Neural cell (in vitro differentiated cells): ENCODE measurements around the gene DNER. TPM values are rescaled to one million over a fixed set of nuclear protein-coding genes. Genes with fewer than 3 reads are reported as not detected.

Experiments
- H2AFZ ChIP-seq: fragments of 200-600, 300-800 bp; sonication (generic), shearing (Covaris generic); 2 replicates; pipeline ENCODE4 v1.6.0; 2014; ENCODE audit warnings: low read depth, mild to moderate bottlenecking, antibody characterized with exemption, low read length, moderate library complexity
- H3F3A ChIP-seq: fragments of 200-600 bp; shearing (Covaris generic); 2 replicates; pipeline ENCODE4 v1.6.1; 2016; ENCODE audit warnings: mild to moderate bottlenecking, moderate library complexity, mixed read lengths, antibody characterized with exemption, low read length; ENCODE audit not compliant: insufficient read depth, poor library complexity, severe bottlenecking
- H3K27ac ChIP-seq: fragments of 200-600, 300-800 bp; sonication (generic), shearing (Covaris generic); 2 replicates; pipeline ENCODE4 v1.5.1; 2014; ENCODE audit warnings: mild to moderate bottlenecking, low read length, moderate library complexity
- H3K27me3 ChIP-seq: fragments of 300-800, 200-600 bp; sonication (generic), shearing (Covaris generic); 2 replicates; pipeline ENCODE4 v1.6.0; 2014; ENCODE audit warnings: mild to moderate bottlenecking, low read depth, low read length, moderate library complexity; ENCODE audit not compliant: insufficient read depth
- H3K36me3 ChIP-seq: fragments of 300-800, 200-600 bp; sonication (generic), shearing (Covaris generic); 2 replicates; pipeline ENCODE4 v1.5.1; 2014; ENCODE audit warnings: mild to moderate bottlenecking, antibody characterized with exemption, low read length, moderate library complexity; ENCODE audit not compliant: insufficient read depth
- H3K4me2 ChIP-seq: fragments of 300-800, 200-600 bp; sonication (generic), shearing (Covaris generic); 2 replicates; pipeline ENCODE4 v1.6.0; 2014; ENCODE audit warnings: mild to moderate bottlenecking, low read length
- H3K4me3 ChIP-seq: fragments of 300-800, 200-600 bp; sonication (generic), shearing (Covaris generic); 2 replicates; pipeline ENCODE4 v1.5.1; 2014; ENCODE audit warnings: mild to moderate bottlenecking, low read length, moderate library complexity
- H3K79me2 ChIP-seq: fragments of 200-600 bp; shearing (Covaris generic); replicated peaks from 2 replicates; pipeline ENCODE4 v1.6.0; 2014; ENCODE audit warnings: mild to moderate bottlenecking, low read length, moderate library complexity; ENCODE audit not compliant: insufficient read depth
- H3K9ac ChIP-seq: fragments of 300-800, 200-600 bp; sonication (generic), shearing (Covaris generic); 2 replicates; pipeline ENCODE4 v1.6.1; 2016; ENCODE audit warnings: mild to moderate bottlenecking, low read length, mixed read lengths
- H3K9me2 ChIP-seq: fragments of 200-600 bp; shearing (Covaris generic); 2 replicates; pipeline ENCODE4 v1.6.1; 2016; ENCODE audit warnings: mild to moderate bottlenecking, low read length, mixed read lengths; ENCODE audit not compliant: insufficient read depth
- H3K9me3 ChIP-seq: fragments of 200-600, 300-800 bp; sonication (generic), shearing (Covaris generic); 2 replicates; pipeline ENCODE4 v1.6.1; 2016; ENCODE audit warnings: mild to moderate bottlenecking, mixed run types, low read length, moderate library complexity, mixed read lengths
- H4K20me1 ChIP-seq: fragments of 200-600 bp; shearing (Covaris generic); 2 replicates; pipeline ENCODE4 v1.6.1; 2016; ENCODE audit warnings: mild to moderate bottlenecking, mixed run types; ENCODE audit not compliant: insufficient read depth
- CTCF ChIP-seq: fragments of 450-650 bp; IDR thresholded peaks from 2 replicates; pipeline ENCODE4 v1.5.1; 2014; ENCODE audit warnings: antibody characterized with exemption, mild to moderate bottlenecking, moderate library complexity; ENCODE audit not compliant: poor library complexity, severe bottlenecking
- EP300 ChIP-seq: fragments of 450-650 bp; conservative IDR thresholded peaks from 2 replicates; pipeline ENCODE4 v1.6.1; 2014; ENCODE audit warnings: antibody characterized with exemption, mild to moderate bottlenecking, moderate library complexity; ENCODE audit not compliant: poor library complexity, severe bottlenecking
- EZH2 ChIP-seq: fragments of 200-600, 300-800 bp; shearing (Covaris generic), sonication (generic); IDR thresholded peaks from 2 replicates; pipeline ENCODE4 v1.6.1; 2014; ENCODE audit warnings: antibody characterized with exemption, low read length, borderline replicate concordance, mild to moderate bottlenecking; ENCODE audit not compliant: insufficient read depth, poor library complexity, severe bottlenecking
- MXI1 ChIP-seq: fragments of 450-650 bp; conservative IDR thresholded peaks from 2 replicates; pipeline ENCODE4 v1.6.1; 2014; ENCODE audit warnings: antibody characterized with exemption, mild to moderate bottlenecking; ENCODE audit not compliant: poor library complexity, severe bottlenecking
- POLR2AphosphoS5 ChIP-seq: IDR thresholded peaks from 2 replicates; pipeline ENCODE4 v1.6.1; 2012
- RAD21 ChIP-seq: fragments of 450-650 bp; conservative IDR thresholded peaks from 2 replicates; pipeline ENCODE4 v1.6.1; 2014; ENCODE audit warnings: antibody characterized with exemption, mild to moderate bottlenecking, moderate library complexity
- REST ChIP-seq: IDR thresholded peaks from 2 replicates; pipeline ENCODE4 v1.6.1; 2012; ENCODE audit warnings: borderline replicate concordance
- SMC3 ChIP-seq: fragments of 450-650 bp; conservative IDR thresholded peaks from 2 replicates; pipeline ENCODE4 v1.6.1; 2014; ENCODE audit warnings: antibody characterized with exemption, mild to moderate bottlenecking, moderate library complexity; ENCODE audit not compliant: poor library complexity
- TAF1 ChIP-seq: IDR thresholded peaks from 2 replicates; pipeline ENCODE4 v1.6.1; 2012; ENCODE audit warnings: low read depth
- polyA plus RNA-seq: library from polyadenylated mRNA; depleted of rRNA; stranded (reverse); fragments of >200 nt; gene quantifications from 2 replicates; pipeline ENCODE4 v1.2.3, GENCODE V29; 2014

The DNER gene
- polyA plus RNA-seq, 1 donor from 2014 or later = 310 TPM

GRCh38 chr2:229660391-229660790, 54.0 kb downstream of the DNER start:
- Histone ChIP-seq H4K20me1 (no peaks in the 10 kb centered on the region), H3K4me3 (no peak overlapping the region), H3K79me2 (peaks cover 23% of the 10 kb centered on the region), H3K4me2 (no peak overlapping the region), H2AFZ (no peak overlapping the region), H3K9me3 (no peaks in the 10 kb centered on the region), H3K27ac (no peak overlapping the region), H3K9ac (no peak overlapping the region), H3K27me3 (no peaks in the 10 kb centered on the region), H3F3A (no peaks in the 10 kb centered on the region), H3K36me3 (no peaks in the 10 kb centered on the region), H3K9me2 (no peaks in the 10 kb centered on the region)
- TF ChIP-seq RAD21 (no peak), POLR2AphosphoS5 (no peak), CTCF (no peak), REST (no peak), MXI1 (no peak), TAF1 (no peak), EZH2 (no peak), EP300 (no peak), SMC3 (no peak)

- H3K9me2 ChIP-seq = no peaks in the 10 kb centered on the region
- no peaks in the 10 kb centered on the region for H3K27me3 ChIP-seq
- peaks cover 20% of the 10 kb centered on the region for H3K79me2 ChIP-seq
- TF ChIP-seq RAD21 (no peak), EP300 (no peak), POLR2AphosphoS5 (no peak), EZH2 (no peak), REST (no peak), TAF1 (no peak), MXI1 (no peak), SMC3 (no peak), CTCF (no peak)
- no peak overlapping the region for H3K4me2 ChIP-seq
- H3K4me3 ChIP-seq = peak overlapping the region; percentile 26
- no peaks in the 10 kb centered on the region for H3F3A ChIP-seq
- no peaks in the 10 kb centered on the region for H3K9me3 ChIP-seq
- H3K9ac ChIP-seq = no peak overlapping the region
- no peak overlapping the region for H2AFZ ChIP-seq
- H3K36me3 ChIP-seq = no peaks in the 10 kb centered on the region
- H3K27ac ChIP-seq = peak overlapping the region; percentile 35
- no peaks in the 10 kb centered on the region for H4K20me1 ChIP-seq
Measured at GRCh38 chr2:229658004-229658403, 56.4 kb downstream of the DNER start.
